Esophagus squamous epithelium (tissue), 5 donors: ENCODE measurements around the gene DEPDC7. TPM values are rescaled to one million over a fixed set of nuclear protein-coding genes. Genes with fewer than 3 reads are reported as not detected.

Experiments
- DNase-seq: peaks from one replicate; lab custom pipeline; 2025; lab: John Stamatoyannopoulos, UW
- H3K27ac ChIP-seq, 4 donors: fragments of 200-600 bp; sonication (generic); one replicate each; pipeline ENCODE4 v1.5.1; 2016 to 2019; ENCODE audit warnings: mild to moderate bottlenecking in 1 of 4
- H3K27me3 ChIP-seq, 4 donors: fragments of 200-600 bp; sonication (generic); 1 replicate in 3 of 4; 2 replicates in 1 of 4; pipeline versions ENCODE4 v1.5.1 to v1.6.0; 2017 to 2021; ENCODE audit warnings: antibody characterized with exemption in 1 of 4
- H3K36me3 ChIP-seq, 3 donors: fragments of 200-600 bp; sonication (generic); one replicate each; pipeline ENCODE4 v1.5.1; 2016 to 2019
- H3K4me1 ChIP-seq, 3 donors: fragments of 200-600 bp; sonication (generic); one replicate each; pipeline ENCODE4 v1.5.1; 2017 to 2019
- H3K4me3 ChIP-seq, 4 donors: fragments of 200-600 bp; sonication (generic); 1 replicate in 3 of 4; 2 replicates in 1 of 4; pipeline ENCODE4 v1.5.1; 2016 to 2019; ENCODE audit warnings: mild to moderate bottlenecking in 2 of 4, moderate library complexity in 1 of 4
- H3K9me3 ChIP-seq, 3 donors: fragments of 200-600 bp; sonication (generic); one replicate each; pipeline ENCODE4 v1.5.1; 2016 to 2019
- CTCF ChIP-seq, 6 experiments: fragments of 450-650 bp in 4 of 6; fragments of 200-600 bp in 2 of 6; sonication (generic) in 2 of 6; IDR thresholded peaks; one replicate each; pipeline ENCODE4 v1.5.1; 2016 to 2019; ENCODE audit warnings: antibody characterized with exemption in 6 of 6, mild to moderate bottlenecking in 4 of 6, moderate library complexity in 4 of 6
- POLR2A ChIP-seq, 4 donors: fragments of 450-650 bp; IDR thresholded peaks; one replicate each; pipeline ENCODE4 v1.6.1; 2017; ENCODE audit warnings: antibody characterized with exemption in 4 of 4, mild to moderate bottlenecking in 4 of 4, moderate library complexity in 3 of 4
- WGBS, 2 donors: methylation state at CpG; one replicate each; pipeline ENCODE4 v1.1.5; 2018; 5-methylcytosine and 5-hydroxymethylcytosine counted together
- intact Hi-C: fragments of 100-400 bp; cut with DNase I; formaldehyde crosslinking; loops from one replicate; pipeline ENCODE4 v1.15.0; 2022
- total RNA-seq, 4 donors: library from RNA; depleted of rRNA; stranded (reverse); fragments of >200 nt; gene quantifications; one replicate each; pipeline ENCODE4 v1.1.0, GENCODE V29; 2016
- donor health status: DM: yes; HTN: yes; CAD: no.

Gene DEPDC7
- total RNA-seq, 4 donors from 2014 or later: 2.3 to 9.7 (median 6.8) TPM

- Histone ChIP-seq H3K4me3 (no peak overlapping the region), H3K27me3 (no peaks in the 10 kb centered on the region), H3K36me3 (peaks cover 0 to 5% (median 0%) of the 10 kb centered on the region in 3 donors), H3K27ac (no peak overlapping the region), H3K4me1 (no peaks in the 10 kb centered on the region), H3K9me3 (no peaks in the 10 kb centered on the region)
- no peak for TF ChIP-seq CTCF (IDR thresholded peaks at IDR 0.05)
- TF ChIP-seq POLR2A (IDR thresholded peaks at IDR 0.05): no peak
- WGBS, 2 donors: 79 to 88% methylated on average over 2 of the region's 2 CpGs
- intact Hi-C loops: no loop called here
- DNase-seq: no peak
Measured at GRCh38 chr11:32983506-32983905, 32.2 kb upstream of the DEPDC7 start.

- H3K27ac ChIP-seq: no peak overlapping the region
- 92 to 98% methylated on average over 5 of the region's 5 CpGs for WGBS, 2 donors
- TF ChIP-seq CTCF (IDR thresholded peaks at IDR 0.05) (no peak), POLR2A (IDR thresholded peaks at IDR 0.05) (no peak)
- H3K4me3 ChIP-seq: no peak overlapping the region
- H3K9me3 ChIP-seq: no peaks in the 10 kb centered on the region
- intact Hi-C loops: no loop called here
- H3K36me3 ChIP-seq: no peaks in the 10 kb centered on the region
- DNase-seq: no peak
- no peaks in the 10 kb centered on the region for H3K4me1 ChIP-seq
- no peaks in the 10 kb centered on the region for H3K27me3 ChIP-seq
Measured at GRCh38 chr11:32985600-32985999, 30.1 kb upstream of the DEPDC7 start.

GRCh38 chr11:32987851-32988250, 27.8 kb upstream of the DEPDC7 start:
- Histone ChIP-seq H3K4me1 (no peaks in the 10 kb centered on the region), H3K27ac (no peak overlapping the region), H3K27me3 (no peaks in the 10 kb centered on the region), H3K36me3 (no peaks in the 10 kb centered on the region), H3K4me3 (no peak overlapping the region), H3K9me3 (peaks cover 0 to 4% (median 0%) of the 10 kb centered on the region in 3 donors)
- no peak for DNase-seq
- WGBS, 2 donors: 68 to 85% methylated on average over 6 of the region's 8 CpGs
- intact Hi-C loops: no loop called here
- TF ChIP-seq CTCF (IDR thresholded peaks at IDR 0.05): no peak
- TF ChIP-seq POLR2A (IDR thresholded peaks at IDR 0.05): no peak

GRCh38 chr11:32990481-32990880, 25.2 kb upstream of the DEPDC7 start:
- 0 to 73% methylated on average over 1 of the region's 1 CpG for WGBS, 2 donors
- H3K36me3 ChIP-seq: no peaks in the 10 kb centered on the region
- no peak overlapping the region for H3K4me3 ChIP-seq
- H3K9me3 ChIP-seq: peaks cover 0 to 4% (median 0%) of the 10 kb centered on the region in 3 donors
- no peak for TF ChIP-seq POLR2A (IDR thresholded peaks at IDR 0.05)
- no peak for TF ChIP-seq CTCF (IDR thresholded peaks at IDR 0.05)
- H3K27me3 ChIP-seq: no peaks in the 10 kb centered on the region
- H3K4me1 ChIP-seq: no peaks in the 10 kb centered on the region
- H3K27ac ChIP-seq: no peak overlapping the region
- DNase-seq: no peak
- intact Hi-C loops: no loop called here

GRCh38 chr11:32991427-32991826, 24.3 kb upstream of the DEPDC7 start:
- intact Hi-C loops: no loop called here
- no peaks in the 10 kb centered on the region for H3K27me3 ChIP-seq
- no peaks in the 10 kb centered on the region for H3K36me3 ChIP-seq
- no peak overlapping the region for H3K4me3 ChIP-seq
- TF ChIP-seq CTCF (IDR thresholded peaks at IDR 0.05) (no peak), POLR2A (IDR thresholded peaks at IDR 0.05) (no peak)
- H3K9me3 ChIP-seq: peaks cover 0 to 4% (median 0%) of the 10 kb centered on the region in 3 donors
- no peak for DNase-seq
- WGBS, 2 donors: 83 to 91% methylated on average over 3 of the region's 3 CpGs
- no peak overlapping the region for H3K27ac ChIP-seq
- H3K4me1 ChIP-seq: no peaks in the 10 kb centered on the region
